Measurements from ENCODE around the gene CNTN5.
"Not testable (repeated sequence)": the region's sequence is repeated elsewhere in the genome, so short reads cannot be mapped to it uniquely, and the experiment has no call there.

Gene CNTN5

DNA sequence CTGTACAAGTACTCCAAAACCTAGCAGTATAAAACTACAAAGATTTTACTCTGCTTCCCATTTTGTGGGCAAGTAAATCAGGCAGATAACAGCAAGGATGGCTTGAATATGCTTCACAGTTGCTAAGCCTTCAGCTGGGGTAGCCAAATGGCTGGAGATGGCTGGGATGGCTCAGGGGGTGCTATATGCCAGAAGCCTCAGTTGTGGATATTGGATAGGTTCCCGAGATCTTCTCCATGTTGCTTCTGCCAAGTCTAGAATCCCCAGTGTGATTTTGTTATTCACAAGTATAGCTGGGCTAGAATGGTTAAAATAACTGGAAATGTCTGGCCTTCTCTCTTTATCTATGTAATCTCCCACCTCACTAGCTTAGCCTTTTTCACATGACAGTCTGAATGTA, 1194.0 kb downstream of the CNTN5 start:
- Histone ChIP-seq H3K27ac (ENCODE audit: low read depth, low read length, severe bottlenecking) (no peak overlapping the region), H3K4me1 (ENCODE audit: control insufficient read depth, insufficient read depth, low read length, poor library complexity, severe bottlenecking) (no peaks in the 10 kb centered on the region), H3K9me3 (ENCODE audit: control insufficient read depth, low read length) (no peaks in the 10 kb centered on the region), H3K36me3 (ENCODE audit: control insufficient read depth, insufficient read depth, low read length) (no peaks in the 10 kb centered on the region), H3K4me3 (ENCODE audit: extremely low read depth, insufficient read depth, low read length, poor library complexity, severe bottlenecking) (no peak overlapping the region)
- WGBS, 2 experiments (ENCODE audit: insufficient coverage in 2 of 2): no CpG with 5 or more reads among the region's 1 CpG

DNA sequence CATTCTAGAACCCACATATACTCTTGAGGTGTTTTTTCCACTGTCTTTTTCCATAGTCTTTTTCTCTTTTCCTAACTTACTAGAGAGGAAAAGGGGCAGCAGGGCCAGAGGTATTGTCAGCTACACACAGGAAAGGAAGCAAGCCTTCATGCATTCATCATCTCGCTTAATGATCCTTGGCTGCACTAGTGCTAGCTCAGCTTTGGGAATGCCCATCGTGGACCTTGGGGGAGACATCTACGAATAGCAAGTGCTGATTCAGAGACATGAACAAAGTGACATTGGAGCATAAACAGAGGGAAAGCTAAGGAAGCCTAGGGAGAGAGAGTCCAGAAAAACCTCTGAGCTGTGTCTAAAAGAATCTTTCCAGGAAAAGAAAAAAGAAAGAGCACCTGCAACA, 1200.1 kb downstream of the CNTN5 start:
- no peak overlapping the region for H3K27ac ChIP-seq (ENCODE audit: low read depth, low read length, severe bottlenecking)
- no peaks in the 10 kb centered on the region for H3K9me3 ChIP-seq (ENCODE audit: control insufficient read depth, low read length)
- H3K4me3 ChIP-seq (ENCODE audit: extremely low read depth, insufficient read depth, low read length, poor library complexity, severe bottlenecking): no peak overlapping the region
- WGBS, 2 experiments (ENCODE audit: insufficient coverage in 2 of 2): 89 to 92% methylated on average over 3 of the region's 3 CpGs
- no peaks in the 10 kb centered on the region for H3K36me3 ChIP-seq (ENCODE audit: control insufficient read depth, insufficient read depth, low read length)
- peaks cover 4% of the 10 kb centered on the region for H3K4me1 ChIP-seq (ENCODE audit: control insufficient read depth, insufficient read depth, low read length, poor library complexity, severe bottlenecking)

DNA sequence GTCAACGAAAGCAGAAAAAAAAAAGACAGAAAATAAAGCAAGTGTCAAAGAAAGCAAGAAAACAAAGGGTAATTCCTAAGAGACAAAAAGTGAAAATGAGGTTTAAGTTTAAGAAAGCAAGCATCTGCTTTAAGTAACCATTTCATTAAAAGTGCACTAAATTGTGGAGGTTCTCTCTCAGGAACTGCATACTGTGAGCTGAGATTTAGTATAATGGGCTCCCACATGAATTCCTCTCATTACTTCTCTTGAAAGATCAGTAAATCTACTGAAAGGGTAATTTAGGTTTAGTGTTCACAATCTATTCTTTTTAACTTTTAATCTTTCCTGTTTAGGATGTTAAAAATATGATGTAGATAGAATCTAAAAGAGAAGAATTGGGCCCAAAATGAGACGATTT, 1201.0 kb downstream of the CNTN5 start:
- H3K36me3 ChIP-seq (ENCODE audit: control insufficient read depth, insufficient read depth, low read length): no peaks in the 10 kb centered on the region
- no peak overlapping the region for H3K4me3 ChIP-seq (ENCODE audit: extremely low read depth, insufficient read depth, low read length, poor library complexity, severe bottlenecking)
- H3K4me1 ChIP-seq (ENCODE audit: control insufficient read depth, insufficient read depth, low read length, poor library complexity, severe bottlenecking): peaks cover 4% of the 10 kb centered on the region
- H3K9me3 ChIP-seq (ENCODE audit: control insufficient read depth, low read length): no peaks in the 10 kb centered on the region
- no peak overlapping the region for H3K27ac ChIP-seq (ENCODE audit: low read depth, low read length, severe bottlenecking)
- 83% methylated on average over 2 of the region's 2 CpGs; no CpG with 5 or more reads in 1 of the 2 experiments for WGBS, 2 experiments (ENCODE audit: insufficient coverage in 2 of 2)

DNA sequence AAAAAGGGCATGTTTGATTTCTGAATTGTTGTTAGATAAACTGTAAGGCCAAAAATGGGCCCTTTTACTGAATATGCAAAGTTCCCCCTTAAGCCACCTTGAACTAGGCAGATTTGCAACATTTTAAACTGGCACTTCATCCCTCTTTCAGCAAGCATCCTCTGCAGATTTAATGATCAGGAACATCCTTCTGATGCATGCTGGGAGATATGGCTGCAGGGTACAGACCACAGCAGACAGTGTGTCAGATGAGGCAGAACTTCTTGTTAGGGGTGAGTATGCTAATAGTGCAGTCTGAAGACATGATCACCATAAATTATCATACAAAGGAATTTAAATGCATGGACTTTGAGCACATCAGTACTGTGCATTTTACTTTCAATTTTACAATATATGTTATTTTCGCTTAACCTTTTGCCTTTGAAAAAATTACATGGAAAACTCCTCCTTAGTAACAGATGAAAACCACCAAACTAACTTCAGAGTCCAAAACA, 1203.8 kb downstream of the CNTN5 start:
- Histone ChIP-seq H3K4me1 (ENCODE audit: control insufficient read depth, insufficient read depth, low read length, poor library complexity, severe bottlenecking) (peaks cover 4% of the 10 kb centered on the region), H3K36me3 (ENCODE audit: control insufficient read depth, insufficient read depth, low read length) (no peaks in the 10 kb centered on the region), H3K4me3 (ENCODE audit: extremely low read depth, insufficient read depth, low read length, poor library complexity, severe bottlenecking) (no peak overlapping the region), H3K27ac (ENCODE audit: low read depth, low read length, severe bottlenecking) (no peak overlapping the region), H3K9me3 (ENCODE audit: control insufficient read depth, low read length) (no peaks in the 10 kb centered on the region)
- no CpG with 5 or more reads among the region's 1 CpG for WGBS, 2 experiments (ENCODE audit: insufficient coverage in 2 of 2)

DNA sequence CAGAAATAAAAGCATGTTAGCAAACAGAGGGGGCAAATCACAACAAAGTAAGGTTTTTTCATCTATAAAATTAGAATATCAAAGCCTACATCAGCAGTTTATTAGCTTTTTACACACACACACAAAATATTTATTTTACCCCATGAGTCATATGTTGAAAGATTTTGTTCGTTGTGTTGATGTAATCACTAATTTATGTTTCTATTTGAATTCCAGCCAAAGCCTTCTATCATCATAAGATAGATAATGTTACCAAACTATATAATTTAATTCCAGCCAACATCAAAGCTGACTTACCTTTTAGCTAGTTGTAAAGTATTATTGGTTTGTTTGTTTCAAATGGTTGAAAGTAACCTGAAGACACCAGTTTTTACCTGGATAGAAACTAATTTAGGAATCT, 1208.3 kb downstream of the CNTN5 start:
- Histone ChIP-seq H3K9me3 (ENCODE audit: control insufficient read depth, low read length) (no peaks in the 10 kb centered on the region), H3K4me1 (ENCODE audit: control insufficient read depth, insufficient read depth, low read length, poor library complexity, severe bottlenecking) (no peaks in the 10 kb centered on the region), H3K36me3 (ENCODE audit: control insufficient read depth, insufficient read depth, low read length) (no peaks in the 10 kb centered on the region), H3K4me3 (ENCODE audit: extremely low read depth, insufficient read depth, low read length, poor library complexity, severe bottlenecking) (no peak overlapping the region), H3K27ac (ENCODE audit: low read depth, low read length, severe bottlenecking) (no peak overlapping the region)
- WGBS, 2 experiments (ENCODE audit: insufficient coverage in 2 of 2): no CpG with 5 or more reads among the region's 1 CpG

DNA sequence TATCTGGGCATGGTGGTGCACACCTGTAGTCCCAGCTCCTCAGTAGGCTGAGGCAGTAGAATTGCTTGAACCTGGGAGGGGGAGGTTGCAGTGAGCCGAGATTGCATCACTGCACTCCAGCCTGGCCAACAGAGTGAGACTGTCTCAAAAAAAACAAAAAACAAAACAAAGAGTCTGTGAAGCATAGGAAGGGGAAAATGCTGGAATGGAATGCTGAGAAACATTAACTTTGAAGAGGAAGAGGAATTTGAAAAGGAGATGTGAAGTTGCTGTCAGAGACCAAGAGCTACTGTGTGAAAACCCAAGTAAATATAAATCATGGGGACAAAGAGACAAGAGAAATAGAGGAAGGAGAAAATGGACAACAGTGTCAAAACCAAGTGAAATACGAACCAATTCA, 1211.3 kb downstream of the CNTN5 start:
- 83% methylated on average over 1 of the region's 2 CpGs; no CpG with 5 or more reads in 1 of the 2 experiments for WGBS, 2 experiments (ENCODE audit: insufficient coverage in 2 of 2)
- H3K9me3 ChIP-seq (ENCODE audit: control insufficient read depth, low read length): no peaks in the 10 kb centered on the region
- H3K36me3 ChIP-seq (ENCODE audit: control insufficient read depth, insufficient read depth, low read length): no peaks in the 10 kb centered on the region
- H3K27ac ChIP-seq (ENCODE audit: low read depth, low read length, severe bottlenecking): no peak overlapping the region
- no peaks in the 10 kb centered on the region for H3K4me1 ChIP-seq (ENCODE audit: control insufficient read depth, insufficient read depth, low read length, poor library complexity, severe bottlenecking)
- H3K4me3 ChIP-seq (ENCODE audit: extremely low read depth, insufficient read depth, low read length, poor library complexity, severe bottlenecking): no peak overlapping the region

DNA sequence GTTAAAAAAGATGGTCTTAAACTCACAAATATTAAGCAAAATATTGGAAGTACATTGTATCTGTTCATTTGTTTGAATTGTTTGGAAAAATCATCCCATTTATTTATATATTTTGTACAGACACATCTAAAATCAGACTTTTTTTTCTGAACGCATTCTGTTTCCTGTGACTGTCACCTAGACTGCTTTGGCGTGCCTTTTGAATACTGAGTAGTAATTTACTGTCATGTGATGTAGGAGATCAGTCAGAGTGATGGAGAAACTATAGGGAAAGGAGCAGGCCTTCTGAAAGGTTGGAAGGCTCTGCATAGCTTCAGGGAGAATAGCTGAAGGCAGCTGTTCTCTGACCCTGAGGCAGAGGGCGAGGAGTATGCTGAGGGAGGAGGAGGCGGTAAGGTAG, 1214.3 kb downstream of the CNTN5 start:
- H3K27ac ChIP-seq (ENCODE audit: low read depth, low read length, severe bottlenecking): no peak overlapping the region
- 50% methylated on average over 2 of the region's 4 CpGs; no CpG with 5 or more reads in 1 of the 2 experiments for WGBS, 2 experiments (ENCODE audit: insufficient coverage in 2 of 2)

DNA sequence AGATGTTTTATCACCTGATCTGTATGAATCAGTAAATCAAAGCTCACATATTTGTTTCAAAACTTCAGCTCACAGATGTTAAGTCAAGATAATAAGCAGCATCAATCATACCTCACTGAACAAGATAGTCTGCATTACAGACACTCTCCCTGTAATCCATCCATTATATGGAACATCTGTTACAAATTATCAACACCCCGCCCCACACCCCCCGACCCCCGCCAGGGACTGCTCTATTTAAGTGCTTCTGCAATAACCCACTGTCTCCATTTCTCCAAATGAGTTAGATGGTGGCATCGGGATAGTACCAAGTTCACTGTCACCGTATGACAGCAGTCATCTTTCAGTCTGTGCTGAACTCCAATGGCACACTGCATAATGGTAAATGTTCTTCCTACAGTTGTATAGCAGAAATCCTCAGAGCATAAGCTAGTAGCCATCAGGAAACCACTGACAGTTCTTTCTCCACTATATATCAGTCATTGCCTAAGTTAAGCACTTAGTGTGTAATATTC, 1219.3 kb downstream of the CNTN5 start:
- H3K9me3 ChIP-seq (ENCODE audit: control insufficient read depth, low read length): no peaks in the 10 kb centered on the region
- no peaks in the 10 kb centered on the region for H3K36me3 ChIP-seq (ENCODE audit: control insufficient read depth, insufficient read depth, low read length)
- H3K4me1 ChIP-seq (ENCODE audit: control insufficient read depth, insufficient read depth, low read length, poor library complexity, severe bottlenecking): no peaks in the 10 kb centered on the region
- WGBS, 2 experiments (ENCODE audit: insufficient coverage in 2 of 2): 83 to 89% methylated on average over 2 to 5 of the region's 5 CpGs
- no peak overlapping the region for H3K4me3 ChIP-seq (ENCODE audit: extremely low read depth, insufficient read depth, low read length, poor library complexity, severe bottlenecking)
- no peak overlapping the region for H3K27ac ChIP-seq (ENCODE audit: low read depth, low read length, severe bottlenecking)

More for the DNA sequence above, 1214.3 kb downstream of the CNTN5 start:
- Histone ChIP-seq H3K36me3 (ENCODE audit: control insufficient read depth, insufficient read depth, low read length) (no peaks in the 10 kb centered on the region), H3K4me3 (ENCODE audit: extremely low read depth, insufficient read depth, low read length, poor library complexity, severe bottlenecking) (no peak overlapping the region), H3K4me1 (ENCODE audit: control insufficient read depth, insufficient read depth, low read length, poor library complexity, severe bottlenecking) (no peaks in the 10 kb centered on the region), H3K9me3 (ENCODE audit: control insufficient read depth, low read length) (no peaks in the 10 kb centered on the region)

DNA sequence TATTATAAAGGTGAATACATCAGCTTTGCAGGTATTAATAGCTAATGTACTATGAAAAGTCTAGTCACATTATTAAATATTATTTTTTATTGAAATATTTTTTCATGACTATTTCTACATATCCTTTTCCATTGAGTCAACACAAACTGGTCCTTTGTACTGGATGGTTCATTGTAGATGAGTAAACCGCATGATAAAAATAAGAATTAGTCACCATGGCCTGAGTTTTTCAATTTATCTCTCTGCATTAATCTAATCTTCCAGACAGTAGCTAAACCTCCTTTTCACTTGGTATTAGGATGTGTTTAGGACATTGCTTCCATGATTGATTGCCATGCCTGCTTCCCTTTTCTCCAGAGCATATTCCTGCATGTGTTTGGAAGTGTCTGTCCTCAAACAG, 1227.0 kb downstream of the CNTN5 start:
- Histone ChIP-seq H3K27ac (ENCODE audit: low read depth, low read length, severe bottlenecking) (no peak overlapping the region), H3K9me3 (ENCODE audit: control insufficient read depth, low read length) (no peaks in the 10 kb centered on the region), H3K36me3 (ENCODE audit: control insufficient read depth, insufficient read depth, low read length) (no peaks in the 10 kb centered on the region), H3K4me3 (ENCODE audit: extremely low read depth, insufficient read depth, low read length, poor library complexity, severe bottlenecking) (no peak overlapping the region), H3K4me1 (ENCODE audit: control insufficient read depth, insufficient read depth, low read length, poor library complexity, severe bottlenecking) (no peaks in the 10 kb centered on the region)
- no CpG with 5 or more reads among the region's 1 CpG for WGBS, 2 experiments (ENCODE audit: insufficient coverage in 2 of 2)

DNA sequence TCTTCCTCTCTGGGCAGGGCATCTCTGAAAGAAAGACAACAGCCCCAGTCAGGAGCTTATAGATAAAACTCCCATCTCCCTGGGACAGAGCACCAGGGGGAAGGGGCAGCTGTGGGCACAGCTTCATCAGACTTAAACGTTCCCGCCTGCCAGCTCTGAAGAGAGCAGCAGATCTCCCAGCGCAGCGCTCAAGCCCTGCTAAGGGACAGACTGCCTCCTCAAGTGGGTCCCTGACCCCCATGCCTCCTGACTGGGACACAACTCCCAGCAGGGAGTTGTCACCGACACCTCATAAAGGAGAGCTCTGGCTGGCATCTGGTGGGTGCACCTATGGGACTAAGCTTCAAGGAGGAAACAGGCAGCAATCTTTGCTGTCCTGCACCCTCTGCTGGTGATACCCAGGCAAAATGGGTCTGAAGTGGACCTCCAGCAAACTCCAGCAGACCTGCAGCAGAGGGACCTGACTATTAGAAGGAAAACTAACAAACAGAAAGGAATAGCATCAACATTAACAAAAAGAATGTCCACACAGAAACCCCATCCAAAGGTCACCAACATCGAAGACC, 1236.6 kb downstream of the CNTN5 start:
- H3K4me3 ChIP-seq (ENCODE audit: extremely low read depth, insufficient read depth, low read length, poor library complexity, severe bottlenecking); H3K36me3 ChIP-seq (ENCODE audit: control insufficient read depth, insufficient read depth, low read length); H3K27ac ChIP-seq (ENCODE audit: low read depth, low read length, severe bottlenecking); H3K9me3 ChIP-seq (ENCODE audit: control insufficient read depth, low read length); H3K4me1 ChIP-seq (ENCODE audit: control insufficient read depth, insufficient read depth, low read length, poor library complexity, severe bottlenecking): not testable (repeated sequence)
- WGBS, 2 experiments (ENCODE audit: insufficient coverage in 2 of 2): 83 to 97% methylated on average over 3 to 4 of the region's 6 CpGs

DNA sequence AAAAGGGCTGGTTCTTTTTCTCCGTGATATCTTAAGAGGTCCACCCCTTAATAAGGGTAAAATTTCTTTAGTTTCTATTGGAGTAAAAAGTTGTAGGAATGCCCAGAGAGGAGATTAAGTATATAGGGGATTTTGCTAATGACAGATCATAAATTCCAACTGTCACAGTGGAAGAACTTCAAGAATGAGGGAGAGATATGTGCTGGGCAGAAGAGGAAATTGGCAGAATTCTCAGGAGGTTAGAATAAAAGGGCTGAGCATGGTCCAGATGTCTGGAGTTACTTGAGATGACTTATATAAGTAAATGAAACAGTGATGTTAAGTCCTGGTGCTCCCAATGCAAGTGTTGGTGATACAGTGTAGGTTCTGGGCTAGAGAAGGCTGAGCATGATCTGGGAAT, 1248.8 kb downstream of the CNTN5 start:
- H3K4me3 ChIP-seq (ENCODE audit: extremely low read depth, insufficient read depth, low read length, poor library complexity, severe bottlenecking): no peak overlapping the region
- H3K4me1 ChIP-seq (ENCODE audit: control insufficient read depth, insufficient read depth, low read length, poor library complexity, severe bottlenecking): peaks cover 10% of the 10 kb centered on the region
- H3K27ac ChIP-seq (ENCODE audit: low read depth, low read length, severe bottlenecking): no peak overlapping the region
- H3K9me3 ChIP-seq (ENCODE audit: control insufficient read depth, low read length): no peaks in the 10 kb centered on the region
- H3K36me3 ChIP-seq (ENCODE audit: control insufficient read depth, insufficient read depth, low read length): no peaks in the 10 kb centered on the region
- no CpG with 5 or more reads among the region's 1 CpG for WGBS, 2 experiments (ENCODE audit: insufficient coverage in 2 of 2)

All from mesodermal cell (in vitro differentiated cells).